Chondrocyte (in vitro differentiated cells): ENCODE data around the gene CFAP45. TPM values are rescaled to one million over a fixed set of nuclear protein-coding genes. Genes with fewer than 3 reads are reported as not detected.

Source experiments
- DNase-seq: peaks from one replicate; pipeline ENCODE4 v3.0.0; 2021; ENCODE audit warnings: mixed read lengths, low spot score
- H3K27ac Mint-ChIP-seq: one replicate; pipeline ENCODE4 v1.8.0; 2021; ENCODE audit warnings: mild to moderate bottlenecking, moderate library complexity, mixed read lengths; ENCODE audit not compliant: unreplicated experiment
- H3K27me3 Mint-ChIP-seq: 2 replicates; pipeline ENCODE4 v1.8.0; 2021; ENCODE audit warnings: low read depth, mixed read lengths
- H3K36me3 Mint-ChIP-seq: 2 replicates; pipeline ENCODE4 v1.8.0; 2021; ENCODE audit warnings: low read depth, mixed read lengths
- H3K4me1 Mint-ChIP-seq: 2 replicates; pipeline ENCODE4 v1.8.0; 2021; ENCODE audit warnings: low read depth, mild to moderate bottlenecking, mixed read lengths
- H3K4me3 Mint-ChIP-seq: one replicate; pipeline ENCODE4 v1.8.0; 2021; ENCODE audit warnings: mild to moderate bottlenecking, moderate library complexity, mixed read lengths; ENCODE audit not compliant: unreplicated experiment
- H3K9me3 Mint-ChIP-seq: 2 replicates; pipeline ENCODE4 v1.8.0; 2021; ENCODE audit warnings: low read depth, mixed read lengths
- total RNA-seq: library from RNA; stranded (reverse); gene quantifications from 3 replicates; pipeline ENCODE4 v1.2.1, GENCODE V29; 2021
- TF ChIP-seq, protein P1 (sequence below): fragments of 200-600 bp; sonication (generic); IDR thresholded peaks from 2 replicates; pipeline ENCODE4 v1.5.0; 2021; ENCODE audit warnings: antibody characterized with exemption, mild to moderate bottlenecking, moderate library complexity

Gene CFAP45
- total RNA-seq, 1 donor from 2014 or later: 0.37 TPM

GRCh38 chr1:159928491-159929050 lies 28.6 kb upstream of the CFAP45 start:
- H3K36me3 Mint-ChIP-seq: peaks cover 3% of the 10 kb centered on the region
- no peak overlapping the region for H3K4me3 Mint-ChIP-seq
- DNase-seq: no peak
- H3K27me3 Mint-ChIP-seq: peaks cover 2% of the 10 kb centered on the region
- no peaks in the 10 kb centered on the region for H3K9me3 Mint-ChIP-seq
- H3K27ac Mint-ChIP-seq: no peak overlapping the region
- TF ChIP-seq, protein P1, sequence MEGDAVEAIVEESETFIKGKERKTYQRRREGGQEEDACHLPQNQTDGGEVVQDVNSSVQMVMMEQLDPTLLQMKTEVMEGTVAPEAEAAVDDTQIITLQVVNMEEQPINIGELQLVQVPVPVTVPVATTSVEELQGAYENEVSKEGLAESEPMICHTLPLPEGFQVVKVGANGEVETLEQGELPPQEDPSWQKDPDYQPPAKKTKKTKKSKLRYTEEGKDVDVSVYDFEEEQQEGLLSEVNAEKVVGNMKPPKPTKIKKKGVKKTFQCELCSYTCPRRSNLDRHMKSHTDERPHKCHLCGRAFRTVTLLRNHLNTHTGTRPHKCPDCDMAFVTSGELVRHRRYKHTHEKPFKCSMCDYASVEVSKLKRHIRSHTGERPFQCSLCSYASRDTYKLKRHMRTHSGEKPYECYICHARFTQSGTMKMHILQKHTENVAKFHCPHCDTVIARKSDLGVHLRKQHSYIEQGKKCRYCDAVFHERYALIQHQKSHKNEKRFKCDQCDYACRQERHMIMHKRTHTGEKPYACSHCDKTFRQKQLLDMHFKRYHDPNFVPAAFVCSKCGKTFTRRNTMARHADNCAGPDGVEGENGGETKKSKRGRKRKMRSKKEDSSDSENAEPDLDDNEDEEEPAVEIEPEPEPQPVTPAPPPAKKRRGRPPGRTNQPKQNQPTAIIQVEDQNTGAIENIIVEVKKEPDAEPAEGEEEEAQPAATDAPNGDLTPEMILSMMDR: no peak
- peaks cover 16% of the 10 kb centered on the region for H3K4me1 Mint-ChIP-seq

DNA sequence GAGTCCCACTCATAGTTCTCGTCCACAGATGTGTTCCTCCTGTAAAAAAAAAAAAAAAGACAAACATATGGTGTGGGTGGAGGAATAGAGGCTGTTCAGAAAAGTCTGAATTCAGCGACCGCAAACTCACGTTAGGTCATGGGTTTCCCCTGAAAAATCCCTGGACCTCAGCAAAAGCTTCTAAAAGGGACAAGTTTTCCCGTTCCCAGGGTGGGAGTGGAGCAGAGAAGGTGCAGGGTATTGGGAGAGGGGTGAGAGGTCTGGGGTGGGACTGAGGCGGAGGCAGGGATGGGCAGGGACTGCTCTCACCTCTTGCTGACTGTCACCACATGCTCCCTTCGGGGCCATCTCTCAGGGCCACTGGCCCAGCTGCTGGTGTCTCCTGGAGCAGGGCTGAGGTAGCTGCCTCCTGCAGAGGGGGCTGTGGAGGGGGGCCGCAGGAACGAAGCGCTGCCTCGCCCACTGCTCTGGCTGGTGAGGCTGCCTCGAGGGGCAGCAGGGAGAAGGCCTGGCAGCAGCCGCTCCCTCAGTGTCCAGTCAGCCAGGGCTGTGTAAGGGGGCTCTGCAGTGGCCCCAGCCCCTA lies 28.0 kb upstream of the CFAP45 start:
- Mint-ChIP-seq H3K27ac (no peak overlapping the region), H3K9me3 (no peaks in the 10 kb centered on the region), H3K36me3 (peaks cover 3% of the 10 kb centered on the region), H3K4me1 (peaks cover 22% of the 10 kb centered on the region), H3K4me3 (no peak overlapping the region), H3K27me3 (peaks cover 2% of the 10 kb centered on the region)
- no peak for DNase-seq
- TF ChIP-seq, protein P1: no peak

- TF ChIP-seq, protein P1: no peak
- no peak overlapping the region for H3K27ac Mint-ChIP-seq
- H3K4me3 Mint-ChIP-seq: no peak overlapping the region
- DNase-seq: no peak
- H3K36me3 Mint-ChIP-seq: peaks cover 3% of the 10 kb centered on the region
- H3K27me3 Mint-ChIP-seq: peaks cover 2% of the 10 kb centered on the region
- peaks cover 28% of the 10 kb centered on the region for H3K4me1 Mint-ChIP-seq
- H3K9me3 Mint-ChIP-seq: no peaks in the 10 kb centered on the region
These were observed 27.4 kb upstream of the CFAP45 start for GRCh38 chr1:159927211-159927848.

- H3K27ac Mint-ChIP-seq: peak overlapping the region; percentile 100
- peak overlapping the region; percentile 99 for H3K4me3 Mint-ChIP-seq
- H3K9me3 Mint-ChIP-seq: no peaks in the 10 kb centered on the region
- peaks cover 44% of the 10 kb centered on the region for H3K4me1 Mint-ChIP-seq
- peaks cover under 1% of the 10 kb centered on the region for H3K27me3 Mint-ChIP-seq
- H3K36me3 Mint-ChIP-seq: peaks cover 3% of the 10 kb centered on the region
- TF ChIP-seq, protein P1: no peak
- no peak for DNase-seq
These were observed 25.7 kb upstream of the CFAP45 start for GRCh38 chr1:159925719-159926078.

GRCh38 chr1:159924791-159925718 lies 25.1 kb upstream of the CFAP45 start, which contains the start of gene TAGLN2:
TAGLN2 (minus strand) TSS chr1:159925507; CDS start chr1:159920509, 4,998 bp downstream.
- Mint-ChIP-seq H3K27me3 (no peaks in the 10 kb centered on the region), H3K4me3 (peak within 1 kb of the TSS; percentile 99), H3K9me3 (no peaks in the 10 kb centered on the region), H3K36me3 (peaks cover 3% of the 10 kb centered on the region), H3K27ac (peak within 1 kb of the TSS; percentile 100), H3K4me1 (peaks cover 51% of the 10 kb centered on the region)
- TF ChIP-seq, protein P1: no peak
- DNase-seq: no peak
